Activated CD4-positive, alpha-beta T cell treated with anti-CD3 and anti-CD28 coated beads for 36 hours (primary cell): ENCODE data around the gene SLN. TPM values are rescaled to one million over a fixed set of nuclear protein-coding genes. Genes with fewer than 3 reads are reported as not detected.
"Not testable (repeated sequence)": the region's sequence is repeated elsewhere in the genome, so short reads cannot be mapped to it uniquely, and the experiment has no call there.

Experiments used
- ATAC-seq: fragments of 200-7000 bp; cut with Tn5 transposase; one replicate; pipeline ENCODE4 v1.10.0; 2021; ENCODE audit warnings: mild to moderate bottlenecking, moderate library complexity
- CTCF ChIA-PET: fragments of 350-600 bp; sonication (Branson Sonifier 250); formaldehyde crosslinking; loops from one replicate; lab custom pipeline; 2021; ENCODE audit warnings: antibody characterized with exemption; lab: Charles Lee
- POLR2A ChIA-PET: fragments of 350-600 bp; sonication (Branson Sonifier 250); formaldehyde crosslinking; loops from one replicate; lab custom pipeline; 2021; ENCODE audit warnings: antibody characterized with exemption, inconsistent platforms; lab: Charles Lee
- DNase-seq: peaks from one replicate; pipeline ENCODE4 v3.0.0-alpha.2; 2020
- H3K27ac Mint-ChIP-seq: one replicate; pipeline ENCODE4 v1.8.0; 2021; ENCODE audit warnings: mixed read lengths
- H3K27me3 Mint-ChIP-seq: one replicate; pipeline ENCODE4 v1.8.0; 2021; ENCODE audit warnings: mixed read lengths
- H3K36me3 Mint-ChIP-seq: one replicate; pipeline ENCODE4 v1.8.0; 2021; ENCODE audit warnings: low read depth, mixed read lengths
- H3K4me1 Mint-ChIP-seq: one replicate; pipeline ENCODE4 v1.8.0; 2021; ENCODE audit warnings: mixed read lengths
- H3K4me3 Mint-ChIP-seq: one replicate; pipeline ENCODE4 v1.8.0; 2021; ENCODE audit warnings: mild to moderate bottlenecking, moderate library complexity, mixed read lengths
- H3K9me3 Mint-ChIP-seq: one replicate; pipeline ENCODE4 v1.8.0; 2021; ENCODE audit warnings: low read depth, mixed read lengths
- intact Hi-C, 2 experiments: fragments of 100-400 bp; cut with DNase I in 1 of 2; cut with micrococcal nuclease in 1 of 2; formaldehyde crosslinking; loops; one replicate each; pipeline versions ENCODE4 v1.14.2 to v1.15.1; 2022 to 2024; cut with DNase I, micrococcal nuclease
- total RNA-seq, 2 experiments: library from RNA; stranded (reverse); gene quantifications; one replicate each; pipeline ENCODE4 v1.2.3, GENCODE V29; 2021

Gene SLN
- not detected for total RNA-seq

DNA sequence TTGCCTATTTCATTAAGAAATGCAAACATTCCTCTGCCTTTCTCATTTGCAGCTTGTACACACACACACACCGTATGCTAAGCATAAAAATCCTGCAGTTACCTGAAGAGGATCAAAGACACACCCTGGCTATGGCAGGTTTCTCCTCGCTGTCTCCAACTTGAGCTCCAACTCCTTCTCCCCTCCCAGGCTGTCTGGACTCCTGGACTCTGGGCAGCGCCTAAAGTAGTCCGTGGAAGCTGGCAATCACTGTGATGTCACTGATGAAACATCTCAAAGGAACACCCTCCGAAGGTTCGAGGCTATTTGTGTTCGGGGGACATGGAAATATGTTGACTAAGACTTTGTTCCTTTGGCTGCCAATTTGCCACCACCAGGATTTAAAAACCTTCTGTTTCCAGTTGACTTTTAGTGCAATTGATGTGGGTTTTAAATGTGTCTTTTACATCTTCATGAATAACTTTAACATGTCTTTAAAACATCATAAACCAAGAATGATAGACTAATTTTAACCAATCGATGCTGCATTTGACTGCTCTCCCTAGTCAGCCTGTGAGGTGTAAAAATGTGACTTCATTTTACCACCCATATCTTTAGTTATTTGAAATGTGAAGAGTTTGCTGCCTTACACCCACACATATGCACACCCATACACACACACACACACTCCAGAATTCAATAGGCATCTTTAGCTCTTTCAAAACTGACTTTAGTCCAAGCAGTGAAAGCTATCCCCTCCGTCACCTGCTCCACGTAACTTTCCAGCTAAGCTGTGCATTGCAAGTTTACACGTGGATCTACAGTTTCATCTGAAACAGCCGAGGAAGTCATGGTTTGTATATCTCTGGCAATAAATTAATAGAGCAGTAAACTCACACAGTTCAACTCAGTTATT lies at the start of gene SLN:
Gene SLN (minus strand): TSS at position 196 of the 895 bp plus-strand sequence.
- no peaks in the 10 kb centered on the region for H3K9me3 Mint-ChIP-seq
- no peaks in the 10 kb centered on the region for H3K36me3 Mint-ChIP-seq
- H3K27me3 Mint-ChIP-seq: peaks cover 41% of the 10 kb centered on the region
- no peak within 1 kb of the TSS for H3K27ac Mint-ChIP-seq
- intact Hi-C loops: no loop called here
- CTCF ChIA-PET: interaction anchor here (0.9 kb wide), 1 partner anchor 12 kb away, joined by 3 read pairs; no protein-coding TSS in a partner anchor
- POLR2A ChIA-PET: no interaction called here
- DNase-seq (no peak), ATAC-seq (no peak)
- H3K4me1 Mint-ChIP-seq: no peaks in the 10 kb centered on the region
- H3K4me3 Mint-ChIP-seq: no peak within 1 kb of the TSS

DNA sequence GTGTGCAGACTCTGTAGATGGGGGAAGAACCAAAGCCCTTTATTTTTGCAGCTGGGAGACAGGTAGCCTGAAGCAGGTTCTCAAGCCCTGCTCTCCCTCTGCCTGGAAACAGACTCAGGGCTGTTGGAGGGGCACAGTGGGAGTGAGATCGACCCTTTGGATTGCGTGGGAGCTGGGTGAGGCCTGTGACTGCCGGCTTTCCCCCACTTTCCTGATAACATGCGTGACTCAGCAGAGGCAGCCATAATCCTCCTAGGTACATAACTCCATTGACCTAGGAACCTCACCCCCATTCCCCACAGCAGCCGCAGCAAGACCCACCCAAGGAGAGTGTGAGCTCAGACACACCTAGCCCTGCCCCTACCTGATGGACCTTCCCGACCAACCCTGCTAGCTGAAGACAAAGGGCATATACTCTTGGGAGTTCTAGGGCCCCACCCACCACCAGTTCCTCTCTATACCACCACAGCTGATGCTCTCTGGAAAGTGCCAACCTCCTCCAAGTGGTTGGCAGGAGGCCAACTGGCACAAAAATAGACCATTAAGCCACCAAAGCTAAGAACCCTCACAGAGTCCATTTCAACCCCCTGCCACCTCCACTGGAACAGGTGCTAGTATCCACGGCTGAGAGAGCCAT lies 47.0 kb upstream of the SLN start:
- H3K4me1 Mint-ChIP-seq, POLR2A ChIA-PET, ATAC-seq, DNase-seq, H3K9me3 Mint-ChIP-seq, H3K4me3 Mint-ChIP-seq, H3K36me3 Mint-ChIP-seq, intact Hi-C loops, H3K27ac Mint-ChIP-seq: not testable (repeated sequence)
- CTCF ChIA-PET: interaction anchor here (0.7 to 1.5 kb wide), 5 partner anchors 10 to 74 kb away, joined by 3 to 4 read pairs (median 4); no protein-coding TSS in a partner anchor
- H3K27me3 Mint-ChIP-seq: peaks cover 30% of the 10 kb centered on the region

DNA sequence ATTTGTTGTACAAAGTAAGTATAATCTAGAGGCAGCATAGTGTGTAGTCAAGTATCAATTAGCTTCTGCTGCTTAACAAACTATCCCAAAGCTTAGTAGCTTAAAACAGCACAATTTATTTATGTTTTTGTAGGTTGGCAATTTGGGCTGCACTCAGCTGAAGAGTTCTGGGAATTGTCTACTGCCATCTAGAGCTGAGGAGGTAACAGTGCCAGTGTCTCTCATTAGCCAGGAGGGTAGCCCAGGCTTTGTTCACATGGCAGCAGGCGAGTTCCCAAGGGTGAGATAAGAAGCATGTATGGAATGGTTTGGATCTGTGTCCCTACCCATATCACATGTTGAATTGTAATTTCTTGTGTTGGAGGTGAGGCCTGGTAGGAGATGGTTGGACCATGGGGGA lies 45.8 kb upstream of the SLN start:
- POLR2A ChIA-PET: interaction anchor here (0.6 kb wide), 1 partner anchor 146 kb away, joined by 4 read pairs; no protein-coding TSS in a partner anchor
- no peak for DNase-seq
- intact Hi-C loops: no loop called here
- no peaks in the 10 kb centered on the region for H3K36me3 Mint-ChIP-seq
- CTCF ChIA-PET: interaction anchor here (0.6 to 1.5 kb wide), 3 partner anchors 9 to 16 kb away, joined by 3 to 4 read pairs (median 3); no protein-coding TSS in a partner anchor
- H3K4me1 Mint-ChIP-seq: no peaks in the 10 kb centered on the region
- H3K4me3 Mint-ChIP-seq: no peak overlapping the region
- H3K9me3 Mint-ChIP-seq: no peaks in the 10 kb centered on the region
- H3K27me3 Mint-ChIP-seq: peaks cover 23% of the 10 kb centered on the region
- no peak overlapping the region for H3K27ac Mint-ChIP-seq
- no peak for ATAC-seq

DNA sequence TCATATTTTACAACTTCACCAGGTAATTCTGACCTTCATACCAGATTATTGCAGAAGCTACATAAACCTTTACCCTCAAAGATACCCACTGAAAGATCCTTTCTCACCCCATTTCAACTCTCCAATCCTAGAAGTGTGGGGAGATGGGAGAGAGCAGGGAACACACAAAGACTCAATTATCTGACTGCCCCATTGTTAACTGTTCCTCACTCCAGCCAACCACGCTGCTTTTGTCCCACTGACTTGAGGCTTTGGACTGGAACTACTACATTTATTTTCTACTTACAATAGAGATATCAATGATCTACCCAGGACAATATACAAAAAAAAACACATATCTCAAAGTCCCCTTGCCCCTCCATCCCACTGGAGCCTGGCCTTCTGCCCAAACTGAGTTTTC lies 44.7 kb upstream of the SLN start:
- H3K27ac Mint-ChIP-seq: no peak overlapping the region
- no peak overlapping the region for H3K4me3 Mint-ChIP-seq
- H3K4me1 Mint-ChIP-seq: no peaks in the 10 kb centered on the region
- DNase-seq: no peak
- intact Hi-C loops: no loop called here
- ATAC-seq: no peak
- ChIA-PET CTCF (interaction anchor here (1.4 kb wide), 1 partner anchor 12 kb away, joined by 5 read pairs; no protein-coding TSS in a partner anchor), POLR2A (no interaction called here)
- peaks cover 22% of the 10 kb centered on the region for H3K27me3 Mint-ChIP-seq
- H3K36me3 Mint-ChIP-seq: no peaks in the 10 kb centered on the region
- H3K9me3 Mint-ChIP-seq: no peaks in the 10 kb centered on the region

DNA sequence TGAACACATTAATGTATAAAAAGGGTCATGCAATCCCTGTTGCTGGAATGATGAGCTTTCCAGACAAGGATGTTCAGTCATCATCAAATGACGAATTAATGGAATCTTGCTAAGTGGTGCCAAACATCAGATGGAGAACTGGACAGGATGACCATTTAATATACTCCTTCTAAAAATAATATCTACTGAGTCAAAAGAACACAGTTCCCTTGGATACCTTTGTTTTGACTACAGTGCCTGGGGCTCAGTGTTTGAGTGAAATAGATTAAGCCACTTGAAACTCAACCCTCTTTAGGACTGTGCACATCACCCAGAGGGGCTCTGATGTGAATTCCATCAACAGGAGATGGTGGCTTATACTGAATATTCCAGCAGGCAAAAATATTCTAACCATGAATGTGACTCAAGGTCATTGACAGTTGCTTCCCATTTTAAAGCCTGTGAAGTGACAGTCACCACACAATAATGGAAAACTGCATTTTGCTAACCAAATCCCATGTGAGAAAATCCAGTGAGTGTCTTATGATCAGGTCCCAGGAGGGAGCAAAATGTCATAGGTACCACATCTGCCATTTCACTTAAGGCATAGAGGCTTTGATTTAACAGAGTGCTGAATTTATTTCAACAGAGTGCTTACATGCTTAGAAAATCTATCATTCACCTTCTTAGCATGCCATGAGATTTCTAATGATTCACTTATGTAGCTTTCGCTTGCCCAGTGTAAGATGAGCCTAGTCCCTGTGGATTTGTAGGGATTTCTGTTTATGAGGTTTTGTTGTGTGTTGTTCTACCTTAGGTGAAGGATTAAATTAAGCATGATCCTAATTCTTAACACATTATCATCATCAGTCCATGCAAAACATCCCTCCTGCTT lies 41.3 kb upstream of the SLN start:
- no peak overlapping the region for H3K27ac Mint-ChIP-seq
- H3K4me3 Mint-ChIP-seq: no peak overlapping the region
- no peaks in the 10 kb centered on the region for H3K9me3 Mint-ChIP-seq
- H3K27me3 Mint-ChIP-seq: peaks cover 17% of the 10 kb centered on the region
- ChIA-PET CTCF (no interaction called here), POLR2A (no interaction called here)
- no peaks in the 10 kb centered on the region for H3K4me1 Mint-ChIP-seq
- no peak for ATAC-seq
- intact Hi-C loops: no loop called here
- no peaks in the 10 kb centered on the region for H3K36me3 Mint-ChIP-seq
- no peak for DNase-seq

DNA sequence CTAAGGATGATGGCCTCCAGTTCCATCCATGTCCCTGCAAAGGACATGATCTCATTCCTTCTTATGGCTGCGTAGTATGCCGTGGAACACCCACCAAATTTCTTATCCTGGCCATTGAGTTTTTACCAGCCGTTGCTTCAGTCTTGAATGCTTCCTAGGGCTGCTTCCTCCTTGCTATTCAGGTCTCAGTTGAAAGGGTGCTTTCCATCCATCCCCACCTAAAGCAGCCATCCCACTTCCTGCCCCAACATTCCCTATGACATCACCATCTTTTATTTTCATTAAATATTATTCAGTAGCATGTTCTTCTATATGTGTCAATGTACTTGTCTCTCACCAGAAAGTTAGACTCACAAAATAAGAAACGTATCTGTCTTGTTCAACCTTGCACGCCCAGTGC lies 40.7 kb upstream of the SLN start:
- DNase-seq (no peak), ATAC-seq (no peak)
- CTCF ChIA-PET: interaction anchor here (0.6 kb wide), 1 partner anchor 13 kb away, joined by 4 read pairs; no protein-coding TSS in a partner anchor
- Mint-ChIP-seq H3K4me3 (no peak overlapping the region), H3K27ac (no peak overlapping the region), H3K4me1 (no peaks in the 10 kb centered on the region), H3K36me3 (no peaks in the 10 kb centered on the region), H3K27me3 (peaks cover 16% of the 10 kb centered on the region), H3K9me3 (no peaks in the 10 kb centered on the region)
- POLR2A ChIA-PET: interaction anchor here (0.6 kb wide), 1 partner anchor 9 kb away, joined by 3 read pairs; no protein-coding TSS in a partner anchor
- intact Hi-C loops: no loop called here

DNA sequence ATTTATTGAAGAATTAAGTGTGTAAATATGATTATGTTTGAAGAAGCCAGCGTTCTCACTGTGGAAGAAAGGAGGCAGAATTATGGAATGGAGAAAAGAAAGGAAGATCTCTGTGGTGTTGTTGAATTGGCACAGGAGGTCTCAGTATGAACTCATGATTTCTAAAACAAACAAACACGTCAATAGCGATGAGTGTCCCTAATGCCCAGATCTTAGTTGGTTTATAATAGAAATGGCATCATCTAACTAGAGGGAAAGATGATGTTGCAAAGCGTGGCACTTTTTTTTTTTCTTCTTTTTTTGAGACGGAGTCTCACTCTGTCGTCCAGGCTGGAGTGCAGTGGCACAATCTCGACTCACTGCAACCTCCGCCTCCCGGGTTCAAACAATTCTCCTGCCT lies 39.2 kb upstream of the SLN start:
- ATAC-seq (no peak), DNase-seq (no peak)
- ChIA-PET CTCF (no interaction called here), POLR2A (no interaction called here)
- Mint-ChIP-seq H3K36me3 (no peaks in the 10 kb centered on the region), H3K9me3 (no peaks in the 10 kb centered on the region), H3K27ac (no peak overlapping the region), H3K27me3 (peaks cover 14% of the 10 kb centered on the region), H3K4me1 (no peaks in the 10 kb centered on the region), H3K4me3 (no peak overlapping the region)
- intact Hi-C loops: no loop called here

DNA sequence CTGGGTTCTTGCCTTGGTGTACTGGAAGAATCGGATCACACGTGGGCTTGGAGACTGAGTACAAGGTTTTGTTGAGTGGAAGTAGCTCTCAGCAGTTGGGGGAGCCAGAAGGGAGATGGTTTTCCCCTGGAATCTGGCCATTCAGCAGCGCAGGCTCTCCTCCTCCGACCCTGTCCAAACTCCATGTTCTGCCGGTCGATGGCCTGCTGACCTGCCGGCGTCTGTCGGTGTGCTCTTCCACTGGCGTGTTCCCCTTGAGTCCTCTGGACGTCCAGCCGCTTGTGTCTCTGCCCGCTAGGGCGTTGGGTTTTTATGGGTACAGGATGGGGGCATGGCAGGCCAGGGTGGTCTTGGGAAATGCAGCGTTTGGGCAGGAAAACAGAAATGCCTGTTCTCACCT lies 38.5 kb upstream of the SLN start:
- ATAC-seq (no peak), DNase-seq (no peak)
- Mint-ChIP-seq H3K27ac (no peak overlapping the region), H3K27me3 (peaks cover 15% of the 10 kb centered on the region), H3K4me3 (no peak overlapping the region), H3K9me3 (no peaks in the 10 kb centered on the region), H3K4me1 (no peaks in the 10 kb centered on the region), H3K36me3 (no peaks in the 10 kb centered on the region)
- ChIA-PET CTCF (no interaction called here), POLR2A (no interaction called here)
- intact Hi-C loops: no loop called here

DNA sequence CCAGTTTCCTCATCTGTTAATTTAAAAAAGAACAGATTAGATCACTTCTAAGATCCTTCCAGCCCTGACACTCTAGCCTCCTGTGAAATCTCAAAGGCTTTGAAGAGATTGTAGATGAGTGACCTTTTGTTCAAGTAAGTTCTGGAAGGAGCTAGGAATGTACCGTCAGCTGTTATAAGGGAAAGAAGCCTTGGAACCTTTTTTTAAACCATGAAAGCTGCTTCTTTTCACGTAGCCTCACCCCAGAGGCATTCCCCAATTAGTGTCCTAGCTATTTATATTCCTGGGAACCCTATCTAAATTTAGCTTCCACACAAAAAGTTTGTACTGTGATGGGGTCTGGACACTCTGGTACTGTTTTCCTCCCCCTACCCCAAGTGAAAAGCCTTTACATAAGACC lies 35.8 kb upstream of the SLN start:
- no peak overlapping the region for H3K4me3 Mint-ChIP-seq
- DNase-seq: no peak
- H3K4me1 Mint-ChIP-seq: no peaks in the 10 kb centered on the region
- H3K36me3 Mint-ChIP-seq: no peaks in the 10 kb centered on the region
- POLR2A ChIA-PET: no interaction called here
- H3K27me3 Mint-ChIP-seq: peaks cover 31% of the 10 kb centered on the region
- H3K27ac Mint-ChIP-seq: no peak overlapping the region
- H3K9me3 Mint-ChIP-seq: no peaks in the 10 kb centered on the region
- CTCF ChIA-PET: interaction anchor here (0.6 kb wide), 1 partner anchor 85 kb away, joined by 5 read pairs; no protein-coding TSS in a partner anchor
- ATAC-seq: no peak
- intact Hi-C loops: no loop called here

DNA sequence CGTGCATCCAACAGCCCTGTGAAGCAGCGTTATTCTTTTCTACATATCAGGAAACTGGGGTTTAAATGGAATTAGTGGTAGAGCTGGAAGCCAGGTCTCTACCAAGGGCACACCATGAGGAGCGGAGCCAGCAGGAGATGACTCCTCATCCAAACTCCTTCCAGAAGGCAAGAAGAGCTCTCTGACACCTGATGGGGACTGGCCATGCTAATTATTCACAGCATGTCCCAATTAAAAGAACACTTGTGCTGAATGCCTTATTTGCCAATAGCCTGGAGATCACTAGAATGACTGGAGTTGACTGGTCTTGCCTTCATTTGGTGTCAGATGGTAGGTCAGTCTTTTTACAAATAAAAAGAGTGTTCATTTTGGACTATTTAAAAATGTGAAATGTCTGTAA lies 32.9 kb upstream of the SLN start:
- no peak overlapping the region for H3K4me3 Mint-ChIP-seq
- intact Hi-C loops: no loop called here
- no peak for DNase-seq
- H3K27ac Mint-ChIP-seq: no peak overlapping the region
- no peaks in the 10 kb centered on the region for H3K4me1 Mint-ChIP-seq
- H3K36me3 Mint-ChIP-seq: no peaks in the 10 kb centered on the region
- CTCF ChIA-PET: interaction anchor here (1.4 kb wide), 1 partner anchor 11 kb away, joined by 5 read pairs; no protein-coding TSS in a partner anchor
- no peaks in the 10 kb centered on the region for H3K9me3 Mint-ChIP-seq
- POLR2A ChIA-PET: no interaction called here
- no peak for ATAC-seq
- H3K27me3 Mint-ChIP-seq: peaks cover 39% of the 10 kb centered on the region

DNA sequence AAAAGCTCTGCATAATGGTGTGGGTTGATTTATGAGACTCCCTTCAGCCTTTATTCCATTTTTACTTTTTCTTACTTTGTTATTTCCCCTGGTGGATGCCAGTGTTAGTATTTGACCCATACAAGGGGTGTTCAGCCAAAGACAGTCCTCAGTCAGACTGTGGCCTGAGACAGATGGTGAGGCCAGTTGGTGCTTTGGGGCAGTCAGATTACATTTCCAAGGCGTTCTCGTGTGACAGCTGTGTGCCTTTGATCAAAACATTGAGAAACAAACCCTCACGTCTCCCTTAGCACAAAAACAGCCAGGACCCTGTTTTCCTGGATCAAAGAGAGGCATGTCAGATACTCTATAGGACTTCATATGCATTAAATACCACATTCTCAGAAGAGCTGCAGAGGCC lies 31.3 kb upstream of the SLN start:
- no peak overlapping the region for H3K4me3 Mint-ChIP-seq
- no peaks in the 10 kb centered on the region for H3K36me3 Mint-ChIP-seq
- no peak for ATAC-seq
- intact Hi-C loops: no loop called here
- H3K27ac Mint-ChIP-seq: no peak overlapping the region
- no peaks in the 10 kb centered on the region for H3K4me1 Mint-ChIP-seq
- ChIA-PET CTCF (interaction anchor here (0.6 to 1.7 kb wide), 5 partner anchors 15 to 155 kb away, joined by 3 to 4 read pairs (median 3); no protein-coding TSS in a partner anchor), POLR2A (interaction anchor here (0.6 kb wide), 1 partner anchor 92 kb away, joined by 4 read pairs; no protein-coding TSS in a partner anchor)
- H3K9me3 Mint-ChIP-seq: no peaks in the 10 kb centered on the region
- no peak for DNase-seq
- H3K27me3 Mint-ChIP-seq: peaks cover 40% of the 10 kb centered on the region
